ENCODE results near the gene ASIC3.

The ASIC3 gene

DNA sequence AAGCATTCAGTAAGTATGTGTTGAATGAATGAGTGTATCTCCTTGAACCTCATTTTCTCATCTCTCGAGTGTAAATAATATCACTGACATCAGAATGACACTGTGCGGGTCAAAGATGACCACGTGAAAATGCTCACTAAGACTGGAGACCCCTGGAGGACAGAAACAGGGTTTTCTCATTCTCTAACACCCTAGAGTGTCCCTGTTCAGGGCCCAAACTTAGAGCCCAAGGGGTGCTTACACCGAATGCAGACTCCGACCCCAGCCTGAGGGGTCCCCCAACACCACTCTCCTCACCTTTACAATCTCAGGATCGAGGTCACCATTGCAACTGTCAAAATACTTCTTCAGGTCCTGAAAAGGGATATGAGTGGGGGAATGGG, 7.9 kb downstream of the ASIC3 start:
- DNase-seq (ENCODE audit: extremely low spot score): no peak
- POLR2A ChIA-PET: no interaction called here
- TF ChIP-seq, protein P1, sequence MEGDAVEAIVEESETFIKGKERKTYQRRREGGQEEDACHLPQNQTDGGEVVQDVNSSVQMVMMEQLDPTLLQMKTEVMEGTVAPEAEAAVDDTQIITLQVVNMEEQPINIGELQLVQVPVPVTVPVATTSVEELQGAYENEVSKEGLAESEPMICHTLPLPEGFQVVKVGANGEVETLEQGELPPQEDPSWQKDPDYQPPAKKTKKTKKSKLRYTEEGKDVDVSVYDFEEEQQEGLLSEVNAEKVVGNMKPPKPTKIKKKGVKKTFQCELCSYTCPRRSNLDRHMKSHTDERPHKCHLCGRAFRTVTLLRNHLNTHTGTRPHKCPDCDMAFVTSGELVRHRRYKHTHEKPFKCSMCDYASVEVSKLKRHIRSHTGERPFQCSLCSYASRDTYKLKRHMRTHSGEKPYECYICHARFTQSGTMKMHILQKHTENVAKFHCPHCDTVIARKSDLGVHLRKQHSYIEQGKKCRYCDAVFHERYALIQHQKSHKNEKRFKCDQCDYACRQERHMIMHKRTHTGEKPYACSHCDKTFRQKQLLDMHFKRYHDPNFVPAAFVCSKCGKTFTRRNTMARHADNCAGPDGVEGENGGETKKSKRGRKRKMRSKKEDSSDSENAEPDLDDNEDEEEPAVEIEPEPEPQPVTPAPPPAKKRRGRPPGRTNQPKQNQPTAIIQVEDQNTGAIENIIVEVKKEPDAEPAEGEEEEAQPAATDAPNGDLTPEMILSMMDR (IDR thresholded peaks at IDR 0.05; ENCODE audit: control extremely low read depth, extremely low read depth, low read depth, missing control alignments): no peak
- CTCF ChIA-PET: no interaction called here

DNA sequence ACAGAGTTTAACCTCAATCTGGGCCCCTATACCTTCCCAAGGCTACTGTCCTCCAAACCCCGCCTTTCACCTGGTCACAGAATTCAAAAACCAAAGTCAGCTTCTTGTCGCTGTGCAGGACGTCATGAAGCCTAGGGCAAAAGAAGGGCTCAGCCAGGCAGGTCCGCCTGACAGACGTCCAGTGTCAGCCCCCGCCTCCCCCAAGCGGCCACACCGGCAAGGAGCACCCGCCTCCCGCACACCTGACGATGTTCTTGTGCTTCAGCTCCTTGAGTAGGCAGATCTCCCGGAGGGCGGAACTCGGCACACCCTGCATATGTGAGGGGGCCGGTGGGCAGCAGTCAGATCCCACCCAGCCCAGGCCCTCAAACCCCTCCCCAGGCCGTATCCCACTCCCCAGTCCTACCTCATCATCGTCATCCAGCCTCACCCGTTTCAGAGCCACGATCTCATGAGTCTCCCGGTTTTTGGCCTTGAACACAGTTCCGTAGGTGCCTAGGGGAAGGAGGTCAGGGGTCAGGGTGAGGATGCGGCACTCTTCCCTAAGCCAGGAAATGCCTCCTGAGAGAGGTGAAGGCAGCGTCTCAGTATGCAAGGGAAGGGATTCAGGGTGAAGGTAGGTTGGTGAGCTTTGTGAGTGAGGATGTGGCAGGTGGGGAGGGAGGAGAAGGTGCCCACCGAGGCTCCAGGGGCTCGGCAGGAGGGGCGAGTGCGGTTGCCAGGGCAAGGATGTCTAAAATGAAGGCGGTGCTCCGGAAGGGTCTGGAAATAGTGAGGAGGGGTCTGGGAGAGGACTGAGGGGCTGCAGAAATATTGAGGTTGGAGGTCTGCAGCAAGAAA, 8.6 kb downstream of the ASIC3 start:
- DNase-seq (ENCODE audit: extremely low spot score): no peak
- CTCF ChIA-PET: interaction anchor here (1.1 kb wide), 1 partner anchor 187 kb away, joined by 3 read pairs; no protein-coding TSS in a partner anchor
- TF ChIP-seq, protein P1 (IDR thresholded peaks at IDR 0.05; ENCODE audit: control extremely low read depth, extremely low read depth, low read depth, missing control alignments): no peak
- POLR2A ChIA-PET: no interaction called here

DNA sequence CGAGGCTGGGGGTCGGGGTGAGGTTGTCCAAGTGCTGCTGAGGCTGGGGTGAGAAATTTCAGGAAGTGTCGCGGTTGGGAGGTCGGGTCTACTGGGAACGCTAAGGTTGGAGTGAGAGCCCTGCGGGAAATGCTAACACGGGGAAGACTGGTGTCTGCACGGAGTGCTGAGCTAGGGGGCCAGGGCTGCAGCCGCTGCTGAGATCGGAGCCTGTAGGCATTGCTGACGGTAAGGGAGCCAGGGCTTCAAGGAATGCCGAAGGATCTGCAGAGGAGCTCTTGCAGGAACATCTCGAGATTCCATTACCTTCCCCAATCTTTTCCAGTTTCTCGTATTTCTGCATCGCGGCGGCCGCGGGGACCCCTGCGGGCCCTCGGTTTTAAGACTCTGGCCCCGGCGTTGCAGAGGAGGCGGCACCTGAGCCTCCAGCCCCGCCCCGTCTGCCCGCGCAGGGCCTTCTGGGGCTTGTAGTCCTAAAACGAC, 9.2 kb downstream of the ASIC3 start, which contains the start of gene CDK5:
Gene CDK5 (minus strand): TSS at position 392 of the 483 bp plus-strand sequence. CDS start 49 bp downstream, at position 343.
- no peak for DNase-seq (ENCODE audit: extremely low spot score)
- TF ChIP-seq, protein P1 (IDR thresholded peaks at IDR 0.05; ENCODE audit: control extremely low read depth, extremely low read depth, low read depth, missing control alignments): no peak
- ChIA-PET POLR2A (no interaction called here), CTCF (interaction anchor here (1.1 kb wide), 1 partner anchor 187 kb away, joined by 3 read pairs; no protein-coding TSS in a partner anchor)

DNA sequence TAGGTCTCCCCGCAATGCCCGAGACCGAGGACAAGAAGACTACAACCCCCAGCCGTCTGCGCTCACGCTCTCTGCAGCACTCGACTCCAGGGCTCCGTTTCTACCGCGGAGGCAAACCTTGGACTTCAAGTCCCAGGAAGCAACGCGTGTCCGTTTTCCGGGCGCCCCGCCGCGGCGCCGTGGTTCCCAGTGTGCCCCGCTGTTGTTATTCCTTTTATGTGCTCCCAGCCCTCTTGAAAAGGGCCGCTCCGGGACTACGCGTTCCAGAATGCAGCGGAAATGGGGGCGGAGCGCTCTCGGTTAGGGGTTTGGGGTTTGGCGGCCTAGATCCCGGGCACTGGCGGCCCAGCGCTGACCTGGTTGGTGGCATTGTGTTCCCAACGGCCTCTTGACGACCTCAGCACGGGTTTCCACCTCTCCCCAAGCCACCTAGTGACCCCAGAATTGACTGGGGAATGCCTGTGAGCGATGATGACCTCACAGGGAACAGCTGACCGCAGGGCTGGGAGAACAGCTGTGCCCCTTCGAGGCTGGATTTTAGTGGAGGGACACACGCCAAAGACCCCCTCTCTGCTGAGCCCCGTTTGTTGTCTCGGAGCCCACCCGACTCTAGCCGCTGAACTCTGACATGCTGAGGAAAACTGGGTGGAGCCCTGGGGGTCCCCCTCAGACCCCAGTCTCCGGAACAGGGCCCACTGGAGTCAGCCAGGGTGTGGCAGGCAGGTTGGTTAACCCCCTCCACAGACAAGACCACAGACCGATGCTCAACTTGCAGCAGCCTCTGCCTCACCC, 9.9 kb downstream of the ASIC3 start:
- ChIA-PET POLR2A (interaction anchor here (1.4 kb wide), 1 partner anchor 22 kb away, joined by 3 read pairs; the partner anchor contains the start of gene FASTK), CTCF (interaction anchor here (0.9 to 1.0 kb wide), 2 partner anchors 20 to 52 kb away, joined by 3 to 4 read pairs; no protein-coding TSS in a partner anchor)
- TF ChIP-seq, protein P1 (IDR thresholded peaks at IDR 0.05; ENCODE audit: control extremely low read depth, extremely low read depth, low read depth, missing control alignments): no peak
- peak; percentile 99 for DNase-seq (ENCODE audit: extremely low spot score)

DNA sequence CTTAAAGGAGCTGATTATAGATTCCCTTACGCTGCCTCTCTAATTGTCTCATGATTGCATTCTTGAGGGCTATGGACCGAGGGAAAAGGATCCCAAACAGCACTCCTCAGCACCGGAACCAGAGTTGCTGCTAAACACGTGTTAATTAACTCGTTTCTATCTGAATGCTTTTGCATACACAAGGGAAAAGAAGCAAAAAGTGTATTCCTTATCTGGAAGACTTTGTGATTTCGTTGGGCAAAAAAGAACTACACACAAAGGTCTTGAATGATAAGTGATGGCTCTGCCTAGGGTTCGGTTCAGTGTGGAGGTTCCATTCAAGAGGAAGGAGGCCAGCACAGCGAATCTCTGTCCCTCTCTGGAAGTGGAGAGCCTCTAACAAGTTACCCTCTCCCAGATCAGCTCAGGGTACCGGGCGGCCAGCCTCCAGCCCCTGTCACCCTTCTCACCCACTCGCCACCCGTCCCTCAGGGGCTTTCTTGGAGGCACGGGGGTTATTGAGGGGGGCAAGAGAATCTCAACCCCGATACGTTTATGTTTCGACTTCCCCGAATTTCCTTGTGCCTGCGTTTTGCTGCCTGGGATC, 10.5 kb downstream of the ASIC3 start:
- ChIA-PET POLR2A (interaction anchor here (1.4 kb wide), 1 partner anchor 22 kb away, joined by 3 read pairs; the partner anchor contains the start of gene FASTK), CTCF (interaction anchor here (0.9 to 1.0 kb wide), 2 partner anchors 19 to 52 kb away, joined by 3 to 4 read pairs; no protein-coding TSS in a partner anchor)
- DNase-seq (ENCODE audit: extremely low spot score): peak; percentile 41
- TF ChIP-seq, protein P1 (IDR thresholded peaks at IDR 0.05; ENCODE audit: control extremely low read depth, extremely low read depth, low read depth, missing control alignments): no peak

All from GM10248 (cell line).